Frontal cortex (tissue), 4 donors: ENCODE data around the gene ETV6. TPM values are rescaled to one million over a fixed set of nuclear protein-coding genes. Genes with fewer than 3 reads are reported as not detected.

ENCODE experiments used
- DNase-seq, 2 donors: peaks; one replicate each; pipeline ENCODE4 v3.0.0; 2012; ENCODE audit warnings: low spot score in 2 of 2
- FAIRE-seq: peaks from 2 replicates; lab custom pipeline; 2012; peaks lifted over from hg19 to GRCh38; lab: Jason Lieb, UNC
- total RNA-seq: library from RNA; depleted of rRNA; stranded (reverse); fragments of >200 nt; gene quantifications from one replicate; pipeline ENCODE4 v1.2.3, GENCODE V29; 2014
- donor health status: control.
- donor health status: control.
- donor health status: control.

The ETV6 gene
- total RNA-seq, 1 donor from 2014 or later = 2.9 TPM

GRCh38 chr12:11786638-11787365 is 137.3 kb downstream of the ETV6 start:
- DNase-seq (no peak), FAIRE-seq (no peak)

DNA sequence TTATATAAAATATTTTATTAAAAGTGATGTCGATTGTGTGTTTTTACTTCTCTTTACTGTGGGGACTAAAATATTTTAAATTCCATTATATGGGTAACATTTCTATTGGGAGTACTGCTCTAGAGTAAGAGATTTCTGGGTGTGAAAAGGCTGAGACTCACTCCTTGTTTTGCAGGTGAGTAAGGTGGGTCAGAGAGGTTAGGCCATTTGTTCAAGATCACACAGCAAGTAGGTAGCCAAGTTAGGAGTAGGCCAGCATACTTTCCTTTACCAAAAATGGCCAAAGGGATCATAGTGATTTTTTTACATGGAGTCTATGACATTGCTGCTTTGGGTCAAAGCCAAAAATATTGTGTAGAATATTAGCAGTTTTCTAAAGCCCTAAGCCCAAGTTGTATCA is 138.0 kb downstream of the ETV6 start:
- no peak for FAIRE-seq
- no peak for DNase-seq

DNA sequence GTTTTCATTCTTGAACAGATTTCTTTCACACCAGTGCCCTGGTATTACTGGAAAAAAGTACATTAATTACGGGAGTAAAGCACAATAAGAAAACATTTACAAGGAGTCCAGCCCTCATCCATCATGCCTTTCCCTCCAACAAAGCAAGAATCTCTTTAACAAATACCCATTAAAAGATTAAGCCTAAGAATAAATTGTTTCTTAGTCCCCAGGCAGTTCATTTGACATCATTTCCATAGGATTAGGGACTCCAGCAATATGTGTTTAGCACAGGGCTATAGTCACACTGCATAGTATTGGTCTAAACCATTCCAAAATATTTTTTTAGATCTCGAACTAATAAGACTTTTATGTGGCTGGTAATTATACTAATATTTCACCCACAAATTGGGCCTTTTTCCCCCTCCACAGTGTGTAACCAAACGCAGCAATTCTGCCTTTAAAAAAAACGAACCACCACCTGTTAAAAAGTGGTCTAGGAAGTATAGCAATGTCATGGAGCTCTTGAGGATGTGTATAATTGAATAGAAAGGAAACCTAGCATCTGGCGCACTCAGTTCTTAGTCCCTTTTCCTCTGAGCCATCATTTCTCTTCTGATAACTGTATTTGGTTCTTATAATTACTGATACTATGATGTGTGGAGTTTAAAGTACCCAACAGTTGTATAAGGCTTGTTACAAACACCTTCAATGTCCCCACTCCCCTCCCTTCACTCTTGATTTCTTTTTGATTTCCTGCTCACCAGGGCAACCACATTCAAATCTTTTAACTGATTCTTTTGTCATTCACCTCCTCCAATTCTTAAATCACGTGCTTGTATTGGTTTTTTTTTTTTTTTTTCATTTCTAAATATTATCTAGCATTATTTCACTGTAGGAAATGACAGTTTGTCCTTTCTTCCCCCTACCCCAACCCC is 138.7 kb downstream of the ETV6 start:
- FAIRE-seq = no peak
- DNase-seq = no peak

DNA sequence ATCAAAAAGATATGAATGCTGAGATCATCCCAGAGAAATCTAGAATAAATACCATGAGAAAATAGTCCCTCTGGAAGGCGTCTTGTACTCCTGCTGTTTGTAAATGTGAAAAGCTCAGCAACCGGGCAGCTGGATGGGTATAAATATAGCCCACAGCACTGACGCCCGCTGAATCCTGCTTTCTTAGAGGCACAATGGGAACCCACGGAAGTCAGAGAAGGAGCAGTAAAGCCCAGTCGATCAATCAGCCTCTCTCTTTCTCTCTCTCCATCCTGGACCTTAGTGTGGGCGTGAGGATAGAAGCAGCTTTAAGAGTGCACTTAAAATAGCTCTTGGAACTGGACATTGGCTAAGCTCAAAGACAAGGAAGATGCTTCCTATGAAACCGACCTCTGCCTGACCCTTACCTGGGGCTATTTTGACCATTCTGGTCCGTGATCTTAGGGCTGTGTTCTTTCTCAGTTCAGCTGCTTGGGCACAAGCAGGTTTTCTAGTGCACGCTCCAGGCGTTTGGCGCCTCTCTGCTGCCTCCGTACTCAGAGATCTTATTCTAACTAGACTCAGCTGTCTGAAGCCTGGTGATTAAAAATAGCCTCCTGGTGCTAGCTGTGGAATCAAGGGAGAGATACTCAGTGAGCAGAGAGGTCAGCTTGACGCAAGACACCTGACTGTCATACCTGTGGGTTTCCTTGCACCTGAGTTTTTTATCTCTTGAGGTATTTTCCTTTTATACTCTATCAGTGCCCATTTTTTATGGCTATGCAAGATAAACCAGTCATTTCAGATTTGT is 144.6 kb downstream of the ETV6 start:
- FAIRE-seq = no peak
- peak in 1 of 2 donors; percentile 38 for DNase-seq

DNA sequence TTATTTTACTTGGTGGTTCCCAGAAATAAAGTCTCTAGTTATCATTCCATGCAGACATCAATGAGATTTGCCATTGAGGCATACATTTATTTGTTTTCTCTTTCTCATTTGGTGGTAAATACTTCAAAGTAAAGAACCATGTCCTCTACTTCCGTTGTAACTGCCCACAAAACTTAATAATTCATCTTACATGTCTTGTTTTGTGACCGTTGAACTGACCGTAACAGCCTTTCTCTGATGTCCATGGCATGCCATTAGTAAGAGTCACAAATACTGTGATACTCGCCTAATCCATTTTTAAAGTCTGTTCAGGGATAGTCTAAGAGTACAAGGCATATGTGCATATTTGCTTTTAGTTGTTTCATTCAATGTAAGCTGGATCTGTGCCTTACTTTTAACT is 145.3 kb downstream of the ETV6 start:
- FAIRE-seq = no peak
- DNase-seq = no peak

- FAIRE-seq = no peak
- DNase-seq = no peak
These were observed 145.9 kb downstream of the ETV6 start for GRCh38 chr12:11795192-11795912.

DNA sequence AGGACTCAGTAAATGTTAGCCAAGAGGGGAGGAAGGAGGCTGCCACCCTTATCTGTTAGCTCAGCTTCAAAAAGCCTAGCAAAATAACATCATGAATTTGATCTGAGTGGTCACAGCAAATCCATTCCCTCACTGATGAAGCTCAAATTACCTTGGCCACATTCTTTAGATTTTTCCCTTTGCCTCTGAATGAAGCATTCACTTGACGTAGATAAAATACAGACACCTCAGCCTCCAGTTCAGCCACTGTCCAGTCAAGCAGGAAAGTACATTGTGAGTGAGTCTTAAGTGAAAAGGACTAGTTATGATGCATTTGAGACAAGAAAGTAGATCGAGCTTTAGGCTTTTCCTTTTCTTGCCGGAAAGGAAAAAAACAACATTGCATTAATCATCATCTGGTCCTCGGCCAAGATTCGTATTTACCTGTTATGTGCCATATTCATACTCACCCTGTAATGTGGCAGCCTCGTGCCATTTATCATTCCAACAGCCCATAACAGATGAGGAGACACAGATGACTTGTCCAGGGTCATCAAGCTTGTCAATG is 146.5 kb downstream of the ETV6 start:
- no peak for FAIRE-seq
- no peak for DNase-seq

- no peak for FAIRE-seq
- no peak for DNase-seq
These were observed 147.9 kb downstream of the ETV6 start for GRCh38 chr12:11797317-11797913.

- DNase-seq (no peak), FAIRE-seq (no peak)
These were observed 148.7 kb downstream of the ETV6 start for GRCh38 chr12:11798006-11798708.

DNA sequence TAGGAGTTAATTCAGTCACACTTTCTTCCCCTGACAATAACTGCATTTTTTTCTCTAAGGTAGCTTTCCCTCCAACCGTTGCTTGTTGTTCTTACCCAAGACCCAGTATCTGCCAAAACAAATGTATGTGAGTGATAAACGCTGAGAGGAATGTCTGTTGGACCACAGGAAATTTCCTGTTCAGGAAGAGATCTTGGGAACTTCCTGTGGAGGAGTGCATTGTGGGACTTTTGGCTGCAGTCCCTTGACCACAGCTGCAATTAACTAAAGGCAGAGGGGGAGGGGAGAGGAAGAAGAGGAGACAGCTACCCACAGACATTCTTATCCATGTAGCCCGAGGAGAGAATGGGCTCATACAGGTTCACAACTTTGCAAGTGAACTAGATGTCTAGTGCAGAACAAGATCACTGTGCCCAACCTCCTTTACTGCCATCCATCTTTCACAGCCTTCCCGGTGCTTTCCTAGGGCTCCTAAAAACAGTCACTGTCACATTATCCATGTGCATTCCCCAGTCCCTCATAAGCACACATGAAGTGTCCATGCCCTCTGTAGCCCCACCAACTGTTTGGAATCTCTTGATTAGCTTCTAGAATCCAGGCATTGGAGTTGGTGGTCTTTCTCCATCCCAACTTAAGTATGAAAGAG is 149.5 kb downstream of the ETV6 start:
- FAIRE-seq (no peak), DNase-seq (no peak)

- DNase-seq = no peak
- FAIRE-seq = no peak
These were observed 150.0 kb downstream of the ETV6 start for GRCh38 chr12:11799502-11799873.

DNA sequence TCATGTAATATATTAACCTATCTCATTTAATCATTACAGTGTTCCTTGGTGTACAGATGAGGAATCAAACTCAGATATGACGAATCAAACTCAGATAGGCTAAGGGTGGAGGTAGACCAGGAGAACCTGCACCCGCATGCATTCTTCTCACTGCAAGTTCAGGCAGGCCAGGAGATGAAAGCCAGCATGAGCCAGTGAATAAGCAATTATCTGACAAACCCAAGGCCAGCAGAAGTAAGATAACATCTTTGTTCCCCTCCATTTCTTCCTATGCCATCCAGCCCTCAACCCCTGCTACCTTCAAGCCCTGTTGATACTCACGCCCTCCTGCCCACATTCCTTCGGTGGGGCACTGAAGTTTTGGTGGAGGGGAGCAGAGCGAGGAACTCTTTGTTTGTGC is 152.2 kb downstream of the ETV6 start:
- FAIRE-seq = no peak
- no peak for DNase-seq

- FAIRE-seq (no peak), DNase-seq (no peak)
These were observed 154.7 kb downstream of the ETV6 start for GRCh38 chr12:11804130-11804529.

DNA sequence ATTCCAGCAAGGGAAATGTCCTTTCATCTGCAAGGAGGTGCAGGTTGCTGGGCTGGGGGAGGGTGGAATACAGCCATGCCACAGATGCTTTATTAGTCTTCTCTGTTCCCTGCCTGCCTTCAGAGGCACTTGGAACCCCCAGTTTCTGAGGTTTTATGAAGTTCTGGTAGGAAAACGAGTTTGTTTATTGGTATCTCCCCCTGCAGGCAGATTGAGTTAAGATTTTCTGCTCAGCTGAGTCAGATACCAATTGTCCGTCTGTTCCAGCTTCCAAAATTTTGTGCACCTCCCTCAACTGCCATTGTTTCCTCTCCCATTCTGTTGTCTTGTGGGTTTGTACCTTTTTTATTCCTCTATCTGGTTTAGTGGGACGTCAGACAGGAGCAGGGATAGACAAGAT is 155.6 kb downstream of the ETV6 start:
- no peak for FAIRE-seq
- DNase-seq = no peak

DNA sequence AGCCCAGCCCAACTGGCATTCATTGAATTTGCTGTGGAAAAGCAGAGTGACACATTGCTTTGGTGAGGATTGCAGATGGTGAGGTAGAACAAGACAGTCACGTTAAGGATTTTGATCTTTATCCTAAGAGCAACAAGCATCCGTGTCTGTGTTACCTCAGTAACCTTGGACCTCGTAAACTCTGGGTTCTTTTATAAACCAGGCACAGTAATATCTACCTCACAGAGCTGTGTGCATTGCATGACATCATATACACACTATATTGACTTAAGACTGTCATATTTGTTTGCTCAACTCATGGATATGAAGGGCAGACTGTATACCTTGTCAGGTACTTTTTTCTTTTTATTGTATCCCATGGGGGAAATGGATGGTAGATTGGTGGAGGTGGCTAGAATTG is 156.2 kb downstream of the ETV6 start:
- DNase-seq = no peak
- no peak for FAIRE-seq

DNA sequence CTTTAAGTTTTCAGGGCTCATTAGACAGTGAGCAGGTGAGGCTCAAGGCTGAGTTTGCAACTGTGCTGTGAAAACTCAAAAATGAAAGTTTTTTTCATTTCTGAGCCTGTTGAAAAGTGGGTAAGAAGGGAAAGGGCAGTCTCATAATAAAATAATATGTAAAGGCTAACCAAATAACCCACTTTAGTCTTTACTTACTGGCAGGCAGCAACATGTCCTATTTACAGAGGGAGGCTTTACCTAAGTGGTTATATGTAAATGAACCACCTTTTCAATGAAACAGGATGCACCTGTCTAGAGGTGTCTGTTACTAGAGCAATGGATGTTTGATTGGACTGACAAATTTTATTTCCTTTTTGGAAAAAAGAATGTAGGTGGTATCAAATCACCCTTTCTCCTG is 158.0 kb downstream of the ETV6 start:
- FAIRE-seq (no peak), DNase-seq (no peak)

GRCh38 chr12:11808931-11809330 is 159.5 kb downstream of the ETV6 start:
- FAIRE-seq (no peak), DNase-seq (no peak)

DNA sequence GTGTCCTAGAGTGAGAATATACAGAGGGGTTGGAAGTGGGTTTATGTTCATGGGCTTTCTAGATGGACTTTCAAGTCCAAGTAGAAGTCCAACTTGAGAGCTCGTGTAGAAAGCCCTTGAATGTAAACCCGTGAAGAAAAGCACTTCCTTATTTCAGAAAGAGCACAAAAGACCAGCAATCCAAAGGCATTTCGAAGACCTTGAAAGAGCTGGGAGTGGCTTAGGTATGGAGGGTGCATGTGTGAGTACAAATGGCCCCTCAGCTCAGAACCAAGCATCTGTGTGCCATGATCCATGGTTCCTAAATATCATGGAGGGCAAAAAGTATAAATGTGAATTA is 160.7 kb downstream of the ETV6 start:
- no peak for FAIRE-seq
- DNase-seq = no peak
